HG03159 (cell line): ENCODE results near the gene ZNF283.
A peak's percentile ranks its signal among the peaks of the same experiment; 100 is the strongest.

Source experiments
- ATAC-seq: cut with Tn5 transposase; IDR thresholded peaks from one replicate; pipeline ENCODE4 v1.9.1; 2021; ENCODE audit warnings: mild to moderate bottlenecking, moderate library complexity; ENCODE audit not compliant: unreplicated experiment

ZNF283 gene

GRCh38 chr19:43826787-43827754 lies at the start of gene ZNF283:
Gene ZNF283, plus strand, starts transcription at chr19:43827321. Its CDS starts 6,184 bp downstream, at chr19:43833505.
- peak; percentile 94 for ATAC-seq

- no peak for ATAC-seq
Observed at GRCh38 chr19:43778651-43779050, 48.5 kb upstream of the ZNF283 start.

DNA sequence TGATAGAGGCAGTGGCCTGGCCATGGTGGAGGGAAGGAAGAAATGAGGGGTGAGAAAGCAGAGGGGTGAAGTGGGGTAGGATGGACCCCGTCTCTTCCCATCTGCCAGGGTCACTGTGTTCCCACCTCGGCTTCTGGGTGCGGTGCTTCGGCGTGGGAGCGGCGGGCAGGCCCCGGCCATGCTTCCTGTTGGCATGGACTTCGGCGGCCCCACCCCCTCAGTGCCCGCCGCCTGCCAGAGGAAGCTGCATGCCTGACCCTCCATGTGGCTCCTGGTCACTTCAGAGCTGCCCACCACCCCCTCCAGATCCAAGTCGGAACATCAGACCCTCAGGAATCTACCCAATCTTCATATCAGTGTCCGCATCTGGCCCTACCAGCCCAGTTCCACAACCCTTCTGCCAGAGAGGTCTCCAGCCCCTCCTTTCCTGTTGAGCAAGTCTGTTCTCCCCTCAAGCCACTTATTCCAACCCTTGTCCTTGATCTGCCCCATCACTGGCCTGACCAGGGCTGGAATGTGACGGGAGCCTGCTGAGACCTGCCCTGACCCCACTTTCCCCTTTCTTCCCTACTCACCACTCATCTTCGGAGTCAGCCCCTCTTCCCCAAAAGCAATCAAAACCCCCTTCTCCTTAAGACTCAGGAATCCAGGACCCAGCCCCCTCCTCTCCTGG lies 47.8 kb upstream of the ZNF283 start:
- no peak for ATAC-seq

DNA sequence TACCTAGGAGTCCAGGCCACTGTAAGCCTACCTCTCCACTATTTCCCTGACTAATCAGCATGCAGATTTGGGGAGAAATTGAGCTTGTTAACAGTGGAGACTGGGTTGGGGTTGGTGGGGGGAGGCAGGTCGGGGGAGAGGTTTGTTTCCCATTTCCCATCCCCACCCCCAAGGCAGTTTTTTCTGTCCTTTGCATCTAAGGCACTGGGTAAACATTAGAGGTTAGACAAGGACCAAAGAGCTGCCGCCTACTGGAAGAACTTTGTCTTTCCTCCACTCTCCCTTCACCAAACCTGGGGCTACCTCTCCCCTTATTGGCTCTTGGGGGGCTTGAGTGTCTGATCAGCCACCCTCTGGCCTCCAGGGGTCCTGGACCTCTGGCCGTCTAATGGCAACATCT lies 47.3 kb upstream of the ZNF283 start:
- no peak for ATAC-seq

DNA sequence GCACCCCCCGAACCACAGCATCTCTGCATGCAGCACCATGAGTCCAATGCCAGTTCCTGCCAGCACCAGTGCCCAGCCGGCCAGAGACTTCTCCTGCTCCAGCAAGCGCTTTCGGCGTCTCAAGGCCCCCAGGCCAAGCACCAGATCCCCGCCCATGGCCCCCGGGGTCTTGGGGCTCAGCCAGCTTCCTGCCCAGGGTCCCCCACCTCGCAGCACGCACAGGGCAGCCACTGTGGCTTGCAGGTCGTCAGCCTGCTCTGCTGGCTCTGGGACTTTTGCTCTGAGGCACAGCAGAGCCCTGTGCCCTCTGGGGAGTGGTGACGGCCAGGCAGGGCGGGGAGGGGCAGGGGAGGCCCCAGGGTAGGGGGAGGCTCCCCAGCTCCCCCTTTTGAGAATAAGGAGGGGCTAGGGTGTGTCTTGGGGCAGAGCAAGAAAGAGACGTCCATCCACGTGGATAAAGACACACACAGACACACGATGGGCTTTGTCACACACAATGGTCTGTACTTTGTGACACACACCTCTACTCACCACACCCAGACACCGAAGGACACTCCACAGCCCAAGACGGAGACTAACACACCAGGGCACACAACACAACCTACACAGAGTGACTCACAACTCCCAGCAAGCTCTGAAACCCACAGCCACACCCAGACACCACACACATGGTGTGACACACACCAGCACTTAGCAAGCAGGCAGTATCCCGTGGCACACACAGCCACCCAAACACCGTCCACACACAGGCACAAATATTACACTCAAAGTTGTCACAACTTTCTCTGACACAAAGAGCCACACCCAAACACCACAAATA lies 46.2 kb upstream of the ZNF283 start, which contains the start of gene KCNN4:
Gene KCNN4, minus strand, starts transcription at position 268 of the 820 bp plus-strand sequence. Its CDS starts 112 bp downstream, at position 156.
- peak; percentile 43 for ATAC-seq

DNA sequence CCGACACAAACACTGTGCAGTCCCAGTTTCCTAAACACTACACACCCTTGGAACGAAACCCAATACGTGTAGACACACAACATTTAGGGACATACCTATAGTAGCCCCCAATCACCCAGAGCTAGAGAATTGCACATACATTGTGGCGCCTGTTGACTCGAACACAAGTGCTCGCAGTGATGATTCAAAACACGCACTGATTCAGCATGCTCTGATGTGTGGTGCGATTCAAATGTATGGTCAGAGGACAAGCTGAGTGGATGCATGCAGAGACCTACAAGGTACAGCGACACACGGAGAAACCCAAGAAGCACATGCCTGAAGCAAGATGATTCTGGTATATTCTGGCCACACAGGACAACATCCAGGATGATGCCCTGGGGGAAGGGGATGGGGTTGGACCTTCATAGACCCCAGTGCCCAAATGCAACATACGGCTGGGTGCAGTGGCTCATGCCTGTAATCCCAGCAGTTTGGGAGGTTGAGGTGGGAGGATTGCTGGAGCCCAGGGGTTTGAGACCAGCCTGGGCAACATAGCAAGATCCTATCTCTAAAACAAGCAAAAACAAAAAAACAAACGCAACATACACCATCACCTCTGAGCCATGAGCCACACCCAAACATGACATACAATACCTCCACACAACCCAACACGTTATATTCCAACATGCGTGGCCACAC lies 45.4 kb upstream of the ZNF283 start:
- ATAC-seq, result no peak

GRCh38 chr19:43782311-43782660 lies 44.8 kb upstream of the ZNF283 start:
- no peak for ATAC-seq

GRCh38 chr19:43782689-43783231 lies 44.4 kb upstream of the ZNF283 start:
- no peak for ATAC-seq

GRCh38 chr19:43783636-43784035 lies 43.5 kb upstream of the ZNF283 start:
- no peak for ATAC-seq

DNA sequence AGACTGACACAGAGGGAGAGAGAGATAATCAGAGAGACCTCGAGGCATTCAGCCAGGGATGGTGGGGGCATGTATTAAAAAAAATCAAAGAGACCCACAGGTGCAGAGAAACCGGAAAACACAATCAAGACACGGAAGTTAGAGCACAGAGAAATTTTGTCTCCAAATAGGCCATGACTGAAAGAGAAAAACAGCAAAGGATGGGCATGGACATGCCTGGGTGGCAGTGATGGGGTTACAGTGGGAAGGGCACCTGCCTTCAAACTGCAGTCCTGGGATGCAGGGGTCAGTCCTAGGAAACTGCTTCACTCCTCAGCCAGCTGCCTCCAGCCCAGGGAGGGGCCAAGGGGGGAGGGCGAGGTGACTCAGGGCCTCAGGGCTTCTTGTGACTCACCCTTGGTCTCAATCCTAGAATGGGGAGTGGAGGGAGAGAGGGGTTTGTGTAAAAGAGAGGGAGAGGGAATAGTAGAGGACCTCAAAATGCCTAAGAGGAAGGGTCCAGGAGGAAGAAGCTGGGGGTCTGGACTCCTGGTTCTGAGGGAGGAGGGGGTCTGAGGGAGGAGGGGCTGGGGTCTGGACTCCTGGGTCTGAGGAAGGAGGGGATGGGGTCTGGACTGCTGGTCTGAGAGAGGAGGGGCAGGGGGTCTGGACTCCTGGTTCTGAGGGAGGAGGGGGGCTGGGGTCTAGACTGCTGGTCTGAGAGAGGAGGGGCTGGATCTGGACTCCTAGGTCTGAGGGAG lies 42.7 kb upstream of the ZNF283 start:
- ATAC-seq, result no peak

- no peak for ATAC-seq
Observed at GRCh38 chr19:43784981-43785808, 41.9 kb upstream of the ZNF283 start.

DNA sequence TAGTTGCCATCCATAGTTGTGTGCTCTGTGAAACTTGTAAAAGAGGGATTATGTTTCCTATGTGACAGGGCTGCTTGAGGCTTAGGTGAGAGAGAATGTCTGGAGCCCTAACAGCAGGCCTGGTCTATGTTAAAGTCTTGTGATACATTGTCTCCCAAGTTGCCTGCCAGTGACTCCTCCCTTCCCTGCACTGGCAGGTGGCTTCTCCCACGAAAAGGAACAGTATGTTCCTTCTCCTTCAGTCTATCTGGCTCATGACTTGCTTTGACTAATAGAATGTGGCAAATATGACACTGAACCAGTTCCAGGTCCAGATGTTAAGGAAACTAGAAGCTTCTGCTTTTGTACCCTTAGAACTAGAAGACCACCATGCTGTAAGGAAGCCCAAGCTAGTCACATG lies 40.5 kb upstream of the ZNF283 start:
- no peak for ATAC-seq

GRCh38 chr19:43789029-43789428 lies 38.1 kb upstream of the ZNF283 start:
- ATAC-seq, result no peak

- no peak for ATAC-seq
Observed at GRCh38 chr19:43790587-43790986, 36.5 kb upstream of the ZNF283 start.

DNA sequence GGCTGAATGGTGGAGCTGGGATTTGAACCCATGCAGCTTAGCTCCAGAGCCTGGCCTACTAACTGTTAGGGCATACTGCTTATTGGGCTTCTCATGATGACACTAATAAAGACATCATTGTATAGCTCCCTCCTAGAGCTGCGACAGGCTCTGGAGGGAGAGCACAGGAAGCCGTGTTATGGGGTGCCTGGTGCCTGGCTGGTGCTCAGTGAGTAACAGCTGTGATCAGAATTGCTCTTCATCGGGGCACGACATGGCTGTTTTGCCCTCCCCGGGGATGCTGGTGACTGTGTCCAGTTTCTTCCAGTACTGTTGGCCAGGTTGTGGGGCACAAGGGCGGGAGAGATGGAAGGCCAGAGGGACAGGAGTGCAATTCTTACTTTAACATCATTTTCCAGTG lies 30.0 kb upstream of the ZNF283 start:
- no peak for ATAC-seq

DNA sequence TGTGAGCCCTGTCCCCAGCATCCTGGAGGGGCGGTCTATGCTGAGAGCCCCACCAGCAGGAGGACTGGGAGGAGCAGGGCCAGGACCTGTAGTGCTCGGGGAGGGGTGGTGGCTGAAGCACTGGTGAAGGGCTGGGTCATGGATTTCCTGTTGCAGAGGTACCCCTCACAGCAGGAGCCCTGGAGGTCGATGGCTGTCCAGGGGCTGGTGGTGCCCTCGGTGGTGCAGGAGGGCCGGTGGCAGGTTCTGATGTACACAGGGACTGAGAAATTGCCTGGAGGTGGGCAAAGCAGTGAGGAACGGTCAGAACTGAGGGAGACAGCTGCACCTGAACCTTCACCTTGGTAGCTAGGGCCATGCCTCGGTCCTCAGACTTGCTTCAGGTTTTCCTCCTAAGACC lies 29.6 kb upstream of the ZNF283 start:
- ATAC-seq, result no peak

GRCh38 chr19:43798026-43798545 lies 29.0 kb upstream of the ZNF283 start:
- ATAC-seq, result no peak
